SK-N-DZ (cell line): ENCODE measurements around the gene PRDM16.
"Not testable (repeated sequence)": the region's sequence is repeated elsewhere in the genome, so short reads cannot be mapped to it uniquely, and the experiment has no call there.

ENCODE experiments used
- DNase-seq: peaks from one replicate; pipeline ENCODE4 v3.0.0-alpha.2; 2015; ENCODE audit warnings: low spot score

PRDM16 gene

DNA sequence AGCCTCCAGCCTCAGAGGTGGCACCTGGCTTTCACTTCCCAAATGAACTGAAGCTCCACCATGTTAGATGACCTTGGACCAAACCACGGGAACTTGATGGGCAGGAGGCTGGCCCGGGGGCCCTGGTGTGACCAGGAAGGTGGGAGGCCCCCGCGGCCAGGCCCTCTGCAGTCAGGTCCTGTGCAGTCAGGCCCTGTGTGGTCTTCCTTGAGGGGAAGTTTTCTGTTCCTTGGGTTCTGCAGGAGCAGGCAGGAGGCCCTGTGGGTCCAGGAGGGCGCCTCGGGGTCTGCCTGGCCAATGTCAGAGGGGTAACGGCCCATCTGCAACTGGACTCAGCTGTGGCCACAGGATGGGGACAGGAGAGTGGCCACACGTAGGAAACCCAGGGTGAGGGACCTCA is 13.0 kb downstream of the PRDM16 start:
- DNase-seq = no peak

DNA sequence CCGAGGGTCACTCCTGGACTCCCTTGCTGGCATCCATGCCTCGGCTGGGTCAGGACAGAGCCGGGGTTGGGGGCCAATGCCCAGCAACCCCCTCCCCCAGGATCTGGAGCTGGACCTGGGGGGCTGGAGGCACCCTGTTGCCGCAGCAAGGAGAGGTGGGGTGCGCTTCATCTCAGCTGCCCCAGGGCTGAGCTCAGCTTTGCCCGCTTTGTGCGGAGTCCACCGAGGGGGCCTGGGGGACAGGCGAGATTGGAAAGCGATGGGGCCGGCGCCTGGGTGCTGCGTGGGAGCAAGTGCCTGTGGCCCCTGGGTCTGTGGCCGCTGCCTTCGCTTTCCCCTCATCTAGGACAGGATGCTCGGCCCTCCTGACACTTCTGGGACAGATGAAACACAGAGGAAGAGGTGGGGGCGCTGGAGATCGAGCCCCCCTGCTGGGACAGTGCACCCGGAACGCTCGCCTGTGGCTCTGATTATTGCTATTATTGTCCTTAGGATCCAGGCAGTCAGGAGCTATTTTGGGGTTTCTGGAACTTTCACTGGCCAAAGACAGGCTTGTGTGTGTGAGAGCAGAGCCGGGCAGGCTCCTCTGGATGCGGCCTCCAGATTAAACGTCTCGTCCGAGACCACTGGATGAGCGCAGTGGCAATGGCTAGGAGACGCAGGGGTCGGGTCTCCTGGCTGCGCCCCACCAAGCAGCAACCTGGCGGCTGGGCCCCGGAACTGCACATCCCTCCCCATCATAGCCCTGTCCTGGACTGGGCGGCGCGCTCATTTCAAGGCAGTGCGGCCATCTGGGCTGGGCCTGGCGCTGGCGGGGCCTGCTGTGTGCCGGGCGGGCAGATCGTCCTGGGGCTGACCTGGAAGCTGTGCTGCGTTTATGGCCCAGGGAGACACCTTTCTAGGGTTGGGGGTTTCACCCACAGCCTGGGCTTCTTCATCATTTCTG is 13.8 kb downstream of the PRDM16 start:
- no peak for DNase-seq

DNA sequence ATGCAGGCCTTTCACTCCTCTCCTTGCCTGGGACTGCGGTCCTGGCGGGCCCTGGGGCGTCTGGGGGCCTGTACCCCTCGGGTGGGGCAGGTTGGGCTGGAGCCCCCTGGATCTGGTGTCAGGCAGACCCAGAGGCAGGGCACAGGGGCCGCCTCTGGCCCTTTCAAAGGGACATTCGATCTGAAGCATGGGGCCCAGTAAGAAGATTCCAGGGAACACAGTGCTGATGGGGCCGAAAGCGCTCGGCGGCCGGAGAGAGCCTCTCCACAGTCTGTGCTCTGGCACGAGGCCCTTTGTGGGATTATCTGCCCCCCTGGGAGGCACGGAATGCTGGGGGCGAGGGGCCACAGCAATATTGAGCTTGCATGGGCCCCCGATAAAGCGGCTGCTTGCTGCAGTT is 15.2 kb downstream of the PRDM16 start:
- no peak for DNase-seq

DNA sequence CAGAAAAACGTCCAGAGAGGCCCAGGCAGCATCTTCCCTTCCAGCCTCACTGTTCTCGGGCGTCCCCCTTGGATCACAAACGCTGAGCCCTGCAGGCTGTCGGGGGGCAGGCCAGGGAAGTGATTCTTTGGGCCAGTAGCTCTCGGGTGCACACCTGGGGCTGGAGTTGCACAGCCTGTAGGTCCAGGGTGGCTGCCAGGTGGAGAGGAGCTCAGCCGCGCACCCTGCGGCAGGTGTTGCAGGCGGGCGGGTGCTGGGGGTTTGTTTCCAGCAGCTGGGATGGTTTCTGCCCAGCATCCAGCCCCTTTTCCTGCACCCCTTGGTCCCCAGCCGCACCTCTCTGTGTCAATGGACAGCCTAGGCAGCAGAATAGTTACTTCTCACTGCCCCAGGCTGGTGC is 15.7 kb downstream of the PRDM16 start:
- no peak for DNase-seq

DNA sequence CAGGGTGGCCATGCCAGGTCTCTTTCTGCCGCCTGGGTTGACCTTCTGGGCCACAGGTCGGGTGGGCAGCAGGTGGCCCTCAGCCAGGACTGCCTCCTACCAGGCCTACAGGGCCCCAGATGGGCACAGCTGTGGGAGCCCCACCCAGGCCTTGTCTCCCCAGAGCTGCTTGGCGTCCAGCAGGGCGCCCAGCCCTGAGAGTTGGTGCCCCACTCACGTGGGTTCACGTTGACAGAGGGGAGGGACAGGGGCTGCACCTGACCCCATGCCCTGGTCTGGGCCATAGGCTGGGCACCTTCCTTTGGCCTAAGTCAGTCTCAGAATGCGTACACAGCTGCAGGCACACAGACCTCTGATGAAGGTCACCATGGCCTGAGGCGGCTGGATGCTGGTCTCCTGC is 16.7 kb downstream of the PRDM16 start:
- DNase-seq = no peak

DNA sequence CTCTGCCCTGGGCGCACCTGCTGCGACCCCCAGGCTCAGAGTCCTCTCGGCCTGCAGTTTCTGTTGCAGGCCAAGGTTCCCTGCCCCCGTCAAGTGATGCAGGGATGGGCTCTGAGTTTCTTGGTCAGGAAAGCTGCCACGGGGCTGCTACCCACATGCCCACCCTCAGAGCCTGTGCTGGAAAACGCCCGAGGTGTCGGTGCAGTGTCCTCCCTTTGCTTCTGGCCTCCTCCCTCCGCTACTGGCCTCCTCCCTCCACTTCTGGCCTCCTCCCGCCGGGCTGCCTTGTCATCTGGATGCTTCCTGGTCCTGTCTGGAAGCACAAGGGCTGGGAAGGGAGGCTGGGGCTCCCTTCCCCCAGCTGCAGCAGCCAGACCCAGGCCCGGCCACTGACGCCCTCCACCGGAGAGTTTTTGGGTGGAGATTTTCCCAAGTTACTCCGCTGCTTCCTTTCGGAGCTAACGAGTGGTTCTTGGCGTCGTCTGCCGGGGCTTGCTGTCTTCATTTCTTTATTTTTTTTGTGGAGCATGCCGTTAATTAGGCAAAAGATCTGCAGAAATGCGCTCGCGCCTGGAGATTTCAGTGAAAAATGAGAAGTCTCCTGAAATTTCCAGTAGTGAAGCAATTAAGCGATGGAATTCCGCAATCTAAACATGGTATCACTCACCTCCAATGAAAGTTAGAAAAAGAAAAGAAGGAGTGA is 17.4 kb downstream of the PRDM16 start:
- no peak for DNase-seq

DNA sequence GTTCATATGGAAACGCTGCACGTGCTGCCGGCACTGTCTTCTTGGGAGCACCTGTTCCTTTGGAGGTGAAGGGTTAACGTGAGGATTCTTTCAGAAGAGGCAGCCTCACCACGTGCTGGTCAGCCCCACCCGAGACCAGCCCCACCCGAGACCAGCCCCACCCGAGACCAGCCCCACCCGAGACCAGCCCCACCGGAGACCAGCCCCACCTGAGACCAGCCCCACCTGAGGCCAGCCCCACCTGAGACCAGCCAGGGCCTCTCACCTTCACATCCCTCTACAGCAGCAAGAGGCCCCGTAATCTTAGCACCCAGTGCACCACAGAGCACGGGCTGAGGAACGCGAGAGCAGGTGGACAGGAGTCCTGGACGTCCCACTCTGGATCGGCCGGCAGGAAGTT is 18.0 kb downstream of the PRDM16 start:
- no peak for DNase-seq

DNA sequence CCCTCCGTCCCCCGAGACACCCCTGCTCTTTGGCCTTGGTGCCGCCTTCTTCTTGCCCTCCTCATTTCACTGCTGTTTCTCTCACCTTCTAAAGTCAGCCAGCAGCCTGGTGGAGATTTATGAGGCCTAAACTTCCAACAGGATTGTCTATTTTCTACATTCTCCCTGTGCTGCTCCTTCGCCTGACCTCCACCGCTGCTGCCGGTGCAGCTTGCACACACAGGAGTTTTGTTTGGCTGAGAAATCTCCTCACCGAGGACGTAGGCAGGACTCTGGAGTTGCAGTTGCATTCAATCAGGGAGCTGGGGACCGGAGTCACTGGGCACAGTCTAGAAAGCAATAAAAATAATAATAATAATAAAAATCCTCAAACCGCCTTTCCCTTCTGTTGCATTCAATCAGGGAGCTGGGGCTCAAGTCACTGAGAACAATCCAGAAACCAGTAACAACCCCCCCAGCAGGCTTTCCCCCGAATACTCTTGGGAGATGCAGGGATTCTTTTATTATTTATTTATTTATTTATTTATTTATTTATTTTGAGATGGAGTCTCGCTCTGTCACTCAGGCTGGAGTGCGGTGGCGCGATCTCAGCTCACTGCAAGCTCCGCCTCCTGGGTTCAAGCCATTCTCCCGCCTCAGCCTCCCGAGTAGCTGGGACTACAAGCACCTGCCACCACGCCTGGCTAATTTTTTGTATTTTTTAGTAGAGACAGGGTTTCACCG is 19.1 kb downstream of the PRDM16 start:
- not testable (repeated sequence) for DNase-seq

DNA sequence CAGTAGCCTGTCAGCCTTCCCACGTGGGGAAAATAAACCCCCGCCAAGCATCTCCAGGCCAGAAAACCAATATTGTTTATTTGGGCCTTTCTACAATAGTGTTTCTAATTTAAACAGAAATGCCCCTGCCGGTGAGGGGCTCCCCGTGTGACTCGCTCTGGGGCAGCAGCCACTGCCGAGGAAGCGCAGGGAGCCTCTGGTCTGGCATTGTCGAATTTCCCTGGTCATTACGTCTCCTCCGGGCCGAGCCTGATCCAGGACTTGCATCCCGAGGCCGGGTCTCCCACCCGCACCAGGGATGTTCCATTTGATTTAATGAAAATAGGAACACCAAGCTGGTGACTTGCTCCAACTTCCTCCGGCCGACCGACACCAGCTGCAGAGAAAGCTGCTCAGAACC is 20.5 kb downstream of the PRDM16 start:
- no peak for DNase-seq

DNA sequence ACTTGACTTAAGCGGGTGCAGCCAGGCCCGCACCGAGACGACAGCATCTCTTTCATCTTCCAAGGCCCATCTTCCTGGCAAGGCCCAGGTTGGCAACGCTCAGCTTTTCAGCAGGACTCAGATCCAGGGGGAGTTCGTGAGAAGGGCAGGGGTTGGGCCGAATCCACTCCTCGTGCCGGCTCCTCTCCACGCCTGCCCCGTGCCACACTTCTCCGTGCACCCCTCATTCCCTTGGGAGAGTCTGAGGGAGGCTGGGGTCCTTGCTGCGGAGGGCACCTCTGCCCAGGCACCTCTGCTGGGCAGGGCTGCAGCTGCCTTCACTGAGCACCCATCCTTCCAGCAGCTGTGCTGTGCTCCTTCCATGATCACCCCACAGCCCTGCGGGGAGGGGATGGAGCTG is 22.3 kb downstream of the PRDM16 start:
- DNase-seq = no peak

DNA sequence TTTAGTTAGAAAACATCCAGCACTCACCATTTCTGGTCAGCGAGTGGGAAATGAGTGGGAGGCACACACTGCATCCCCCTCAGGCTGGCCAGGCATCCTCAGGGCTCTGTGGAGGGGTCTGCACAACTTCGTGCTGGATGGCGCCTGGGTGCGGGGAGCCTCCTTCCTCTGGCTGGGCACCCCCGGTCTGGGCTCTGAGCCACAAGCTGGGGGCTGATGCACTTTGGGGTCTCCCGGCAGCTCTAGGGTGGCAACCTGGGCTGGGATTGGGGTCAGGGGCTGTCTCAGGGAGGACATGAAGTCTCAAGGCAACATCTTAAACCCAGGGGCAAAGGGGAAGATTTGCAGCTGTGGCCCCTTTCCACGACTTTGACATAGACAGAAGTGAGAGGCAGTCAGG is 23.5 kb downstream of the PRDM16 start:
- no peak for DNase-seq

DNA sequence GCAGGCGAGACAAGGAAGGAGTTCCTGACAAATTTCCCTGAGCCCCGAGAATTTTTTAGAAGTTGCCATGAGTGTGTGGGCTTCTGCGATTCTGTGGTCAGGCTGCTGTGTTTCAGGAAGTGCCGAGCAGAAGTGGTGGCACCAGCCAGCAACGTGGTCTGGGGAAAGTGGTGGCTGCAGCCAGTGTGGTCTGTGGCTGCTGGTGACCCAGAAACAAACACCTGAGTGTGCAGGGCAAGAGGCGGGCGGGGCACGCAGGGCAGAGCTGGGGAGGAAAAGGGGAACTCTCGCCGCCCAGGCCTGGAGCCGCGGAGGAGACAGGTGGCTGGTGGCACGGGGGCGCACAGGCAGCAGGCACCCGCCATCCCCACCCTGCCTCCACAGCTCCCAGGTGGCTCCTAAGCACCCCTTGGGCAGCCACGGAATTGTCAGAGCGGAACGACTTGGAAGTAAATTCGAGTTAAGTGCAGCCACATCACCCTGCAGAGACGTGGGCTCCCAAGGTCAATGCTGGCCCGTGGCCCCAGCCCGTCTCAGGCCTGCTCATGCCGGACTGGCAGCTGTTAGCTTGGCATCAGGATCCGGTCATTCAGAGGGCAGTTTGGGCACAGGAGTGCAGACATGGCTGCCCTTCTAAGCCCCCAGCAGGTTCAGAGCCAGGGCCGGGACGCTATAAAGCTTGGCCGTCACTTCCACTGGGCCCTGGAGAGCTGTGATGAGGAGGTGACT is 25.1 kb downstream of the PRDM16 start:
- DNase-seq = no peak

DNA sequence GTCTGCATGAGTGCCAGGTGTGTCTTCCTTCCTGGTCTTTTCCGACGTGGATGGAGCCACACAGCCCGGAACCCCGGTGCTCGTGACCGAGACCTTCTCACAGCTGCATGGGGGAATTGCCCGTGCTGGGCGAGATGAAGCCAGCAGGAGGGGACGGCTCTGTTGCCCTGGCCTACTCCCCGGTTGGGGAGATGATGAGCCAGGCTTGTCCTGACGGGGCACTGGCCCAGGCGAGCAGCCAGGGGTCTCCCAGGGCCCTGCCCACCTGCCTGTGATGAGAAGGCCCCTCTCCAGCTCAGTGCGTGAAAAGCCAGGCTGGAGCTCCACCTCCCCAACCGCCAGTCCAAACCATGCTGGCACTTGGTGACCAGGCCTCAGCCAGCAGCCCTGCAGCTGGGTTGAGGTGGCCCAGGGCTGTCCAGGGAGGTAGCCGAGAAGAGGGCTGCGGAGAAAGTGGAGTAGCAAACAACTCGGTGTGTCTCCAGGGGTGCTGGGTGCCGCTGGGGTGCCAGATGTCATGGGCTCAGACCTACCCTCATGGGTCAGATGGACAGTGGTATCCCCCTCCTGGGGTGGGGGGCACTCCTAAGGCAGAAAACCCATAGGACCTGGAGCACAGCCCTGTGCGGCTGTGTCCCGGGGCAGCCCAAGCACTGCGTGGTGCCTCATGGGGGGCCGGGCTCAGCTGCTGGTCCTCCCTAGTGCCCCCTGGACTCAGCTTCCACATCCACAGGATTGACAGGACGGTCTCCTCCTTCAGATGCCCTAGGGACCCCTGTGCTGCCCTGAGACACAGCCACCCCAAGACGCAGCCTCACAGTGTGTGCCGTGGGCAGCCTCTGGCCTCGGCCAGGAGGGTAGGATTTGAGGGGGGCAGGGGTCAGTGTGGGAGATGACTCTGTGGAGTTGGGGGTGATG is 26.1 kb downstream of the PRDM16 start:
- no peak for DNase-seq

DNA sequence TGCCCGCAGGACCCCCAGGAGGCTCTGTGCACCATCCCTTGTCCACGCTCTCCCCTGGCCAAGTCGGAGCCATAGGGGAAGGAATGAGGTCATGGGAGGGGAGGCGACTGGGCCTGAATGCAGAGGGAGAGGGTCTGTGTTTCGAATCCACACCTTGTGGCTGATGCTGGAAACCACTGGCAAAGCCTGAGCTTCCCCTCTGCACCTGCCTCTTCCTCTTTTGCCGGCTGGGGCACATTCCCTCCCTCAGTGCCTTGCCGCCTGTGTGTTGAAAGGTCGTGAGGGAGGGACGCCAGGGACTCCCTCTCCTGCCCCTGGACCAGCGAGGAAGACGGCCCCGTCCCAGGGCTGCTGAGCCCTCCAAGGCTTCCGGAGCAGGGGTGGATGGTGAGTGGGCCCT is 27.3 kb downstream of the PRDM16 start:
- no peak for DNase-seq

DNA sequence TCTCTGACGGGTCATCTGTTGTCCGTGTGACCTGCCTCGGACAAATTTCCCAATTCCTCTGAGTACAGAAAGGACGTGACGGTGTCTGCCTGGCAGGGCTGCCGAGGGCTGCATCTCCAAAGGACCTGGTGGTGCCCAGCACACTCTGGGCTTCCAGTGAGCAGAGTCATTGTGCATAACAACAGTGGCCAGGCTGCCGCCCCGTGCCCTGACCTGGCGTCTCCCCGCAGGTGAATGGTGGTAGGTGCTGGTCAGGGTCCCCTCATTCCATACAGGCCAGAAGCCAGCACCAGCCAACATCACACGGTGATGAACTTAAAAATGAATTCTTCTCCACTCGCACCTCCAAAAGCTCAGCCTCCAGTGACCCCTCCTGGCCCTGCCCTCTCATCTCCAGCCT is 28.2 kb downstream of the PRDM16 start:
- no peak for DNase-seq

DNA sequence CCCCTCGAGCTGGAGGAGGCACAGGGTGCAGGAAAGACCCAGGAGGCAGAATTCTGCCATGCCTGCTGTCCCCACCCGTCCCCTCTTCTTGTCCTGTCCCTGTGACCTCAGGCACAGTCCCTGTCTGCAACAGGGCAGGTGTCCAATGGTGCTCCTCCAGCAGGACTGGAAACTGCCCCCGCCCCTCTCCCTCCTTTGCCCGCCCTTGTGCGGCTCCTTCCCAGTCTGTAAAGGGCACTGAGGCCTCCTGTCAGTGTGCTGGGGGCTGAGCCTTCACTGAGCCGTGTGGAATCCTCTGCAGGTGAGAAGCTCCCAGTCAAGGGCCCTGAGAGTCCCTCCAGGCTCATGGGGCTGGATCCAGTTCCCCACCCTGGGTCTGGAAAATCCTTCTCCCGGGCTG is 28.9 kb downstream of the PRDM16 start:
- no peak for DNase-seq

DNA sequence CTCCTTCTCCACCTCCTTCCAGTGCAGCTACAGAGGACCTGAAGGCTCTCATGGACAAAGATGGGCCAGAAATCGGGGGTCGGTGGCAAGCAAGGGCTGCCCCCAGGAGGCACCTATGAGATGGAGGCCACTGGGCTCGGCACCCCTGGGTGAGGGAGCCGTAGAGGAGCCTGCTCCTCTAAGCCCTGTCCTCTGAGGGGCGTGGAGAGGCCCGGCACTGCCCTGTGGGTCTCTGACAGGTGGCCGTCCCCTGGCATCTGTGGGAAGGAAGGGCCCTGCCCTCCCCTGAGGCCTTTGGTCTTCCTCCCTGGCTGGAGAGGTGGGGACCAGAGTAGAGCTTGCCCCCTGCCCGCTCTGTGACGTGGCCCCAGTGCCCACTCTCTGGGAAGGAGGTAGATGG is 30.9 kb downstream of the PRDM16 start:
- no peak for DNase-seq

DNA sequence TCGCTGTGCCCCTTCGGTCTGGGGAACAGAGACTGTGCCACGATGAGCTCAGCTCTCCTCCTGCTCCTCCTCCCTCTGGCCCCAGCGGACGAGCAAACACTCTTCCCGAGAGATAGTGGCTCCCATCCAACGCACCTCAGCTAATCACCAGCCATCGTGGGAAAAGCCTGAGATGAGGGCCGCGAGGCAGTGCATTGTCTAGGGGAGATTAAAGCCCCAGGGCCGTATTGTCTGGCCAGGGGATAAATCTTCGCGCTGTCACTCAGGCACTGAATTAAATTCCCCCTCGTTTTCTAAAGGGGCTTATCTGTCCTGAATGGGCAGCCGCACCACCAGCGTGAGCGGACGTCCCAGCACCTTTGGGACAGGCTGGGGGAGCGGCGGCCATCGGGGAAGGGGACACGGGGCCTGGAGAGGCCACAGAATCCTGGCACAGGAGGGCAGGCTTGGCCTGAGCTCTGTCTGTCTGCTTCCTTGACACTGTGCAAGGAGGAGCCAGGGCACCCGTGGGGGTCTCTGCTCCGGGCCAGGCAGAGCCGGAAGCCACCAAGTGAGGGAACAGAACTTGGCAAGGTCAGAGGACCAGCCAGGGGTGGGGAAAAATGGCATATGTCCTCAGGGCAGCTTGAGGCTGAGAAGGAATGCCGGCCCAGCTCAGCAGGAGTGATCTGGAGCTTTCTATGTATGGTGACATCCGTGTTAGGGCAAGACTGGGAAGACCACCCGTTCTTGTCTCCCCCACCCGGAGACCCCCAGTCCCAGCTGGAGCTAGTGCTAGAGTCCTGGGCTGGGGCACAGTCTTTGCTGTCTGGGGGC is 32.3 kb downstream of the PRDM16 start:
- DNase-seq = no peak

DNA sequence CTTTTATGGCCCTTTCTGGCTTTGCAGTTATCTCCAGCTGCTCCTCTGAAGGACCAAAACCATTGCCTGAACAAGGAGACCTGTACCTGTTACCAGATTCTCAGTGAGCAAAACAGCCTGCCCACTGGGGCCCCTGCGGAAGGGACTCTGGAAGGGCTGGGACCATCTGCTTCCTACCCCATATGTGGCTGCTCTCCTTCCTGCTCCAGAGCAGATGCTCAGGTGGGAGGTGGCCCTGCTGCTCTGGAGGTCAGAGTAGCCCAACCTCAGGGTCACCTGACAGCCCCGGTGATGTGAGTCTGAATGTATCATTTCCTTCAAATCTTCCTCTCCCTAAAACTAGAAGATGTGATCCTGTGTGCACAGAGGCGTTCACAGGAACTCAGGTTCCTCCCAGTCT is 33.6 kb downstream of the PRDM16 start:
- no peak for DNase-seq
